ENCODE measurements around the gene ITGA11.

ITGA11 gene

GRCh38 chr15:68356778-68357177 lies 75.2 kb downstream of the ITGA11 start:
- TF ChIP-seq Cebpa-rat (IDR thresholded peaks at IDR 0.05) = no peak

DNA sequence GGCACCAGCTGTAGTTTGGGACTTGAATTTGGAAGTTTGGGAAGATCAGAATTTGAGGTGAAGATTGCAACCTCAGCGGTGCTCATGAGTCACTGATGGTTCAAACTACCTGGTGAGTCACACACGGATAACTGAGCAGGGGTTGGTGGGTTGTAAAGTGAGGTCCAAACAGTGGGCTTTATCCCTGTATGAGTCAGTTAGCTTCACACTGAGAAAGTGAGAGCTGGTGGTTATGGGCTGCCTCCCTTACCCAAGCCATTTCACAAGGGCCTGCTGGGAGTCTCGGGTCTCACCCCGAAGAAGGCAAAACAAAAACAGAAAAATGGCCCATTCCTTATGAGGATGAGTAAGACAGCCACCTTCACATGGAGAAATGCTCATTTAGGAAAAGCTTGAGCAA lies 77.0 kb downstream of the ITGA11 start:
- Histone ChIP-seq H3K27me3 (no peaks in the 10 kb centered on the region), H3K4me1 (peaks cover 32 to 52% (median 42%) of the 10 kb centered on the region in 10 experiments), H3K27ac (peak overlapping the region in 1 of 11 experiments; percentile 91; a peak in 2 of 22 replicates), H3K4me3 (no peak overlapping the region), H3K9me3 (replicated peaks in 1 of 11) (peaks cover 6 to 14% (median 10%) of the 10 kb centered on the region in 11 experiments; a peak in 21 of 22 replicates), H3K9ac (no peak overlapping the region), H3K36me3 (no peaks in the 10 kb centered on the region), H4K20me1 (no peaks in the 10 kb centered on the region), H3K4me2 (peak overlapping the region in 4 of 11 experiments; percentile 2 to 28 (median 16); a peak in 5 of 22 replicates)
- TF ChIP-seq Cebpa-rat (IDR thresholded peaks at IDR 0.05) = no peak

More at GRCh38 chr15:68356778-68357177, 75.2 kb downstream of the ITGA11 start:
- H3K4me3 ChIP-seq = no peak overlapping the region
- H3K4me1 ChIP-seq = peaks cover 22 to 39% (median 34%) of the 10 kb centered on the region in 10 experiments
- no peak overlapping the region for H3K9ac ChIP-seq
- H3K9me3 ChIP-seq (replicated peaks in 1 of 11) = peaks cover 6 to 14% (median 10%) of the 10 kb centered on the region in 11 experiments; a peak in 21 of 22 replicates
- H3K27ac ChIP-seq = no peak overlapping the region
- no peaks in the 10 kb centered on the region for H4K20me1 ChIP-seq
- no peak overlapping the region for H3K4me2 ChIP-seq
- no peaks in the 10 kb centered on the region for H3K27me3 ChIP-seq
- H3K36me3 ChIP-seq = no peaks in the 10 kb centered on the region

DNA sequence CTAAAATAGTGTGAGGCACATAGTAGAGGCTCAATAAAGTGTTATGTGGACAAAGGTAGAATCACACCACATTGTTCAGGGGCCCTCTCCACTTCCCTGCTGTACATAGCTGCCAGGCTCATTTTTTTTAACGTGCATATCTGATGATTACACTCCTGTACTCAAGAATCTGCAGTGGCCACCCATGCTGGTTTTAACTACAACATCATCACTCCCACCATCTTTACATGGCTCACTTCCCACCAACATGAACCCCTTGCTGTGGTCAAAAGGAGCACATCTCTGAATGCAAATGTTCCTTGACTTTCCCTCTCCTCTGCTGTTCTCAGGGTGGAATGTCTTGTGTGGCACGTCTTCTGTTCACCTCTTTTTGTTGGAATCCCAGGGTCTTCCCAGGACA lies 77.7 kb downstream of the ITGA11 start:
- Histone ChIP-seq H3K4me3 (no peak overlapping the region), H3K4me2 (peak overlapping the region in 3 of 11 experiments; percentile 28 to 87 (median 77); a peak in 4 of 22 replicates), H3K36me3 (no peaks in the 10 kb centered on the region), H3K27ac (peak overlapping the region in 3 of 11 experiments; percentile 88 to 93 (median 91); a peak in 4 of 22 replicates), H3K4me1 (peaks cover 36 to 59% (median 47%) of the 10 kb centered on the region in 10 experiments), H4K20me1 (no peaks in the 10 kb centered on the region), H3K9ac (no peak overlapping the region), H3K9me3 (replicated peaks in 1 of 11) (peaks cover 6 to 14% (median 10%) of the 10 kb centered on the region in 11 experiments; a peak in 21 of 22 replicates), H3K27me3 (no peaks in the 10 kb centered on the region)
- no peak for TF ChIP-seq Cebpa-rat (IDR thresholded peaks at IDR 0.05)

DNA sequence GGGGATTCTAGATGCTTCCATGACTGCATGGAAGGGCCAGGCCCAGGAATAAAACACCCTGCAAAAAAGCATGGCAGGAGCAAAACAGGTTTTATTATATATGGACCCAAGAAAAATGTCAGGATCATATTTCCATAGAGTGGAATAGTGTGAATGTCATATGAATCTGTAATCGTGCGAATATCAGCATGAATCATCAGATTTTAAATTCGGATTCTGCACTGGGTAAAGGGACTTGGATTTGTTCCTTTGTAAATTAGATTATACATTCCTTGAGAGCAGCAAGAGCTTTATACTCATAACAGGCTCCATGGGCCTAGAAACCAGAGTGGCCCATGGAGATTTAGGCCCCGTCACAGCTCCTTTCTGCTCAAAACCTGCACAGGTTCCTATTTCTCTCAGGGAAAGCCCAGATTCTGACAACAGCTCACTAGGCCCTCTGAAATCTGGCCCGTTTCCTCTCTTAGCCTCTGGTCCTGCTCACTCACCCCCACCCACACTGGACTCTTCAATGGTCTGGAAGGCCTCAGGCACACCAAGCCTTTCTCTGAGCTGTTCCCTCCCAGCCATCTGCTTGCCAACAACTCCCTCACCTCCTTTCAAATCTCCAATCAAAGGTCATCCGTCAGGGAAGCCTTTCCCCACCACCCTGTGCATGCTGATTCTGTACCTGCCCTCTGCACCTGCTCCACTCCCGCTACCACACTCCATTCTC lies 78.4 kb downstream of the ITGA11 start:
- H3K9me3 ChIP-seq (replicated peaks in 1 of 11) = peaks cover 6 to 14% (median 10%) of the 10 kb centered on the region in 11 experiments; a peak in 21 of 22 replicates
- H3K36me3 ChIP-seq = no peaks in the 10 kb centered on the region
- H3K27me3 ChIP-seq = no peaks in the 10 kb centered on the region
- H3K4me1 ChIP-seq = peaks cover 43 to 66% (median 53%) of the 10 kb centered on the region in 10 experiments
- peak overlapping the region; percentile 64 to 88 (median 80) for H3K4me2 ChIP-seq
- TF ChIP-seq Cebpa-rat (IDR thresholded peaks at IDR 0.05) = no peak
- peak overlapping the region in 9 of 11 experiments; percentile 80 to 93 (median 89); a peak in 17 of 22 replicates for H3K27ac ChIP-seq
- no peak overlapping the region for H3K4me3 ChIP-seq
- H4K20me1 ChIP-seq = no peaks in the 10 kb centered on the region
- peak overlapping the region in 3 of 11 experiments; percentile 76 to 77 (median 76); a peak in 4 of 22 replicates for H3K9ac ChIP-seq

DNA sequence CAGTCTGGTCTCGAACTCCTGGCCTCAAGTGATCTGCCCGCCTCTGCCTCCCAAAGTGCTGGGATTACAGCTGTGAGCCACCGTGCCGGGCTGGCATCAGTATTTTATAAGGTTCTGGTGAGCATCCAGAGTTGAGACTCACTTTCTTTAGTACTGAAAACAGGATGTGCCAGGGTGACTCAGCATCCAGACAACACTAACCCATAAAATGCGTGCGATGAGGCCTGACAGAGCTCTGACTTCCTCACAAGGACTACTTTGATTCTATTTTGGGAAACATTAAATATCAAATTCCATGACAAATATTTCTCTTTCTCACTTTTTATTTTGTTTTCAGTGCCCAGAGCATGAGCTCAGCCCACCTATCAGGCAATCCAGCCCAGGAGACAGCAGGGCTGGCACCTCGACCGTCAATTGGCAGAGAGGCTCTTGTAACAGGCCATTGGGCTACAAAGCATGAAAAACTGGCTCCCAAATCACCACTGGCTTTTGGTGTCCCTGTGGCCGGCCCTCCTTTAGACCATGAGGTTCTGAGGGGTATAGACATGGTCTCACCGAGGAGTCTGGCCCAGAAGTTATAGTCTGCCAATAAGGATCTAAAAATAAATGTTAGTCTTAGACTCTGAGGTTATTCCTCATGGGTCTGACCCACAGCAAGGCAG lies 79.4 kb downstream of the ITGA11 start:
- Histone ChIP-seq H3K4me1 (peaks cover 53 to 76% (median 64%) of the 10 kb centered on the region in 10 experiments), H4K20me1 (no peaks in the 10 kb centered on the region), H3K4me3 (no peak overlapping the region), H3K27ac (peak overlapping the region; percentile 64 to 93 (median 88); a peak in 21 of 22 replicates), H3K9ac (peak overlapping the region; percentile 65 to 77 (median 74); a peak in 21 of 22 replicates), H3K36me3 (no peaks in the 10 kb centered on the region), H3K27me3 (no peaks in the 10 kb centered on the region), H3K9me3 (replicated peaks in 1 of 11) (peaks cover 6 to 12% (median 10%) of the 10 kb centered on the region in 11 experiments; a peak in 21 of 22 replicates), H3K4me2 (peak overlapping the region; percentile 64 to 88 (median 80))
- no peak for TF ChIP-seq Cebpa-rat (IDR thresholded peaks at IDR 0.05)

- peak in 4 of 11 experiments; percentile 23 to 86 (median 49); a peak in 3 of 22 replicates for TF ChIP-seq Cebpa-rat (IDR thresholded peaks at IDR 0.05)
- Histone ChIP-seq H3K4me2 (peak overlapping the region; percentile 41 to 88 (median 80)), H3K9ac (peak overlapping the region in 4 of 11 experiments; percentile 37 to 51 (median 46); a peak in 9 of 22 replicates), H3K9me3 (replicated peaks in 1 of 11) (no peaks in the 10 kb centered on the region), H3K27ac (peak overlapping the region in 6 of 11 experiments; percentile 43 to 93 (median 89); a peak in 11 of 22 replicates), H3K36me3 (no peaks in the 10 kb centered on the region), H3K4me1 (peaks cover 64 to 100% (median 96%) of the 10 kb centered on the region in 10 experiments), H3K27me3 (peaks cover 0 to 14% (median 0%) of the 10 kb centered on the region in 11 experiments; a peak in 1 of 22 replicates), H4K20me1 (no peaks in the 10 kb centered on the region), H3K4me3 (no peak overlapping the region)
These were observed 82.8 kb downstream of the ITGA11 start for GRCh38 chr15:68349151-68349550.

GRCh38 chr15:68348606-68349005 lies 83.4 kb downstream of the ITGA11 start:
- peaks cover 65 to 100% (median 99%) of the 10 kb centered on the region in 10 experiments for H3K4me1 ChIP-seq
- no peaks in the 10 kb centered on the region for H3K36me3 ChIP-seq
- peak overlapping the region in 4 of 11 experiments; percentile 37 to 51 (median 46); a peak in 9 of 22 replicates for H3K9ac ChIP-seq
- no peaks in the 10 kb centered on the region for H3K9me3 ChIP-seq (replicated peaks in 1 of 11)
- no peaks in the 10 kb centered on the region for H4K20me1 ChIP-seq
- H3K4me2 ChIP-seq = peak overlapping the region; percentile 41 to 88 (median 80)
- peak overlapping the region in 6 of 11 experiments; percentile 43 to 93 (median 89); a peak in 11 of 22 replicates for H3K27ac ChIP-seq
- no peak for TF ChIP-seq Cebpa-rat (IDR thresholded peaks at IDR 0.05)
- H3K4me3 ChIP-seq = no peak overlapping the region
- H3K27me3 ChIP-seq = peaks cover 0 to 19% (median 0%) of the 10 kb centered on the region in 11 experiments; a peak in 2 of 22 replicates

GRCh38 chr15:68348081-68348480 lies 83.9 kb downstream of the ITGA11 start:
- Histone ChIP-seq H3K9ac (peak overlapping the region in 1 of 11 experiments; percentile 8; a peak in 1 of 22 replicates), H4K20me1 (no peaks in the 10 kb centered on the region), H3K27ac (peak overlapping the region in 3 of 11 experiments; percentile 84 to 91 (median 88); a peak in 4 of 22 replicates), H3K27me3 (peaks cover 0 to 22% (median 0%) of the 10 kb centered on the region in 11 experiments; a peak in 2 of 22 replicates), H3K9me3 (replicated peaks in 1 of 11) (no peaks in the 10 kb centered on the region), H3K4me2 (peak overlapping the region; percentile 41 to 88 (median 80)), H3K4me1 (peaks cover 65 to 100% (median 100%) of the 10 kb centered on the region in 10 experiments), H3K36me3 (no peaks in the 10 kb centered on the region), H3K4me3 (no peak overlapping the region)
- TF ChIP-seq Cebpa-rat (IDR thresholded peaks at IDR 0.05) = no peak

Measured in BLaER1 treated with 17β-estradiol and CSF1 and Interleukin-3, amounts not matched to agents 10 nM and 100 nM (cell line).